ENCODE results near the gene OCSTAMP. TPM values are rescaled to one million over a fixed set of nuclear protein-coding genes. Genes with fewer than 3 reads are reported as not detected.

OCSTAMP gene
- total RNA-seq, 4 donors from 2014 or later, result not detected

GRCh38 chr20:46566125-46566524, 15.7 kb upstream of the OCSTAMP start:
- H3K27ac ChIP-seq, result no peak overlapping the region
- no peak for DNase-seq
- H3K4me1 ChIP-seq, result peaks cover 0 to 23% (median 3%) of the 10 kb centered on the region in 3 donors
- TF ChIP-seq POLR2A (IDR thresholded peaks at IDR 0.05), result no peak
- TF ChIP-seq CTCF (IDR thresholded peaks at IDR 0.05), result no peak
- WGBS, 2 donors, result 84 to 88% methylated on average over 7 to 10 of the region's 10 CpGs
- H3K9me3 ChIP-seq, result no peaks in the 10 kb centered on the region
- intact Hi-C loops (cut with DNase I), result no loop called here
- no peak overlapping the region for H3K4me3 ChIP-seq
- no peaks in the 10 kb centered on the region for H3K27me3 ChIP-seq
- no peaks in the 10 kb centered on the region for H3K36me3 ChIP-seq

- Histone ChIP-seq H3K4me1 (peaks cover 0 to 23% (median 3%) of the 10 kb centered on the region in 3 donors), H3K4me3 (no peak overlapping the region), H3K27me3 (no peaks in the 10 kb centered on the region), H3K9me3 (no peaks in the 10 kb centered on the region), H3K36me3 (no peaks in the 10 kb centered on the region), H3K27ac (no peak overlapping the region)
- no peak for TF ChIP-seq CTCF (IDR thresholded peaks at IDR 0.05)
- no peak for TF ChIP-seq POLR2A (IDR thresholded peaks at IDR 0.05)
- intact Hi-C loops (cut with DNase I), result no loop called here
- 70 to 72% methylated on average over 7 of the region's 7 CpGs for WGBS, 2 donors
- DNase-seq, result no peak
Observed at GRCh38 chr20:46564241-46564957, 13.9 kb upstream of the OCSTAMP start.

GRCh38 chr20:46563860-46564221, 13.4 kb upstream of the OCSTAMP start:
- no peak for DNase-seq
- TF ChIP-seq CTCF (IDR thresholded peaks at IDR 0.05) (no peak), POLR2A (IDR thresholded peaks at IDR 0.05) (no peak)
- intact Hi-C loops (cut with DNase I), result no loop called here
- no peaks in the 10 kb centered on the region for H3K36me3 ChIP-seq
- H3K9me3 ChIP-seq, result no peaks in the 10 kb centered on the region
- no peaks in the 10 kb centered on the region for H3K27me3 ChIP-seq
- H3K4me1 ChIP-seq, result peaks cover 0 to 23% (median 3%) of the 10 kb centered on the region in 3 donors
- H3K4me3 ChIP-seq, result no peak overlapping the region
- H3K27ac ChIP-seq, result no peak overlapping the region
- WGBS, 2 donors, result 54 to 66% methylated on average over 2 of the region's 2 CpGs

GRCh38 chr20:46563170-46563859, 12.9 kb upstream of the OCSTAMP start:
- Histone ChIP-seq H3K4me3 (peak overlapping the region in 2 of 4 donors; percentile 21 to 29), H3K36me3 (no peaks in the 10 kb centered on the region), H3K9me3 (no peaks in the 10 kb centered on the region), H3K27me3 (no peaks in the 10 kb centered on the region), H3K4me1 (peaks cover 0 to 23% (median 3%) of the 10 kb centered on the region in 3 donors), H3K27ac (peak overlapping the region in 3 of 4 donors; percentile 55 to 71 (median 56))
- intact Hi-C loops (cut with DNase I), result no loop called here
- DNase-seq, result no peak
- 86 to 90% methylated on average over 8 to 12 of the region's 16 CpGs for WGBS, 2 donors
- TF ChIP-seq POLR2A (IDR thresholded peaks at IDR 0.05), result no peak
- TF ChIP-seq CTCF (IDR thresholded peaks at IDR 0.05), result no peak

Data from esophagus squamous epithelium (tissue), 5 donors.